A549 (cell line): ENCODE results near the gene SSU72. TPM values are rescaled to one million over a fixed set of nuclear protein-coding genes. Genes with fewer than 3 reads are reported as not detected.

Experiments
- ATAC-seq, 2 experiments: fragments of 200-7000 bp in 1 of 2; fragments of >200 bp in 1 of 2; cut with Nextera tagmentation in 1 of 2; cut with Tn5 transposase in 1 of 2; 3 replicates each; pipeline versions ENCODE4 v1.8.0 to v1.9.1; 2018 to 2020; ENCODE audit warnings: mild to moderate bottlenecking in 1 of 2, moderate library complexity in 1 of 2
- CTCF ChIA-PET: fragments of 300-600 bp; sonication (Branson Sonifier 250); formaldehyde crosslinking; extraction: SDS; loops from one replicate; lab custom pipeline; 2021; ENCODE audit warnings: antibody characterized with exemption, inconsistent platforms; lab: Yijun Ruan, JAX
- POLR2A ChIA-PET: fragments of 350-600 bp; formaldehyde crosslinking; extraction: SDS; loops from one replicate; lab custom pipeline; 2021; ENCODE audit warnings: antibody characterized with exemption, inconsistent platforms; lab: Yijun Ruan, JAX
- DNase-seq, 2 experiments: peaks; one replicate each; pipeline versions ENCODE4 v3.0.0 to v3.0.0-alpha.2; 2011 to 2016; ENCODE audit warnings: low read depth in 1 of 2, low spot score in 1 of 2
- FAIRE-seq: peaks from 2 replicates; lab custom pipeline; 2011; peaks lifted over from hg19 to GRCh38; lab: Jason Lieb, UNC
- H3K27ac ChIP-seq, 2 experiments: fragments of >200 bp; sonication (Bioruptor Twin); formaldehyde crosslinking; 3 replicates each; pipeline ENCODE4 v1.5.1; 2016 to 2017
- H3K4me1 ChIP-seq: fragments of >200 bp; sonication (Bioruptor Twin); formaldehyde crosslinking; 3 replicates; pipeline ENCODE4 v1.6.1; 2016
- H3K4me2 ChIP-seq: fragments of >200 bp; sonication (Bioruptor Twin); formaldehyde crosslinking; 3 replicates; pipeline ENCODE4 v1.6.1; 2016
- H3K4me3 ChIP-seq: fragments of >200 bp; sonication (Bioruptor Twin); formaldehyde crosslinking; 3 replicates; pipeline ENCODE4 v1.5.1; 2016
- H3K9me3 ChIP-seq: fragments of >200 bp; sonication (Bioruptor Twin); formaldehyde crosslinking; 3 replicates; pipeline ENCODE4 v1.6.1; 2016
- CBX8 ChIP-seq: fragments of 200-600 bp; sonication (generic); IDR thresholded peaks from 2 replicates; pipeline ENCODE4 v1.6.1; 2016
- CHD4 ChIP-seq: fragments of 200-600 bp; sonication (generic); IDR thresholded peaks from 2 replicates; pipeline ENCODE4 v1.6.1; 2016; ENCODE audit warnings: antibody characterized with exemption, mild to moderate bottlenecking, borderline replicate concordance
- E2F6 ChIP-seq: IDR thresholded peaks from 2 replicates; pipeline ENCODE4 v1.6.1; 2012; ENCODE audit warnings: low read depth, borderline replicate concordance
- FOSB ChIP-seq: fragments of 250-450 bp; sonication (Bioruptor Pico); IDR thresholded peaks from 2 replicates; pipeline ENCODE4 v1.5.0; 2020; ENCODE audit warnings: mild to moderate bottlenecking, moderate library complexity
- GATA3 ChIP-seq: IDR thresholded peaks from 2 replicates; pipeline ENCODE4 v1.6.1; 2012; ENCODE audit warnings: borderline replicate concordance
- HES2 ChIP-seq: fragments of >200 bp; sonication (Bioruptor Twin); formaldehyde crosslinking; IDR thresholded peaks from 2 replicates; pipeline ENCODE4 v1.6.1; 2016
- HOXB13 ChIP-seq: fragments of 250-450 bp; sonication (Bioruptor Pico); IDR thresholded peaks from 2 replicates; pipeline ENCODE4 v1.5.0; 2020; ENCODE audit warnings: low read depth, mild to moderate bottlenecking, moderate library complexity
- HOXB5 ChIP-seq: fragments of 250-450 bp; sonication (Bioruptor Pico); IDR thresholded peaks from 2 replicates; pipeline ENCODE4 v1.5.0; 2020; ENCODE audit warnings: mild to moderate bottlenecking, moderate library complexity
- JUN ChIP-seq, 2 experiments: fragments of >200 bp; sonication (Bioruptor Twin); formaldehyde crosslinking; IDR thresholded peaks; 2 replicates in 1 of 2; 3 replicates in 1 of 2; pipeline ENCODE4 v1.6.1; 2016 to 2017
- JUNB ChIP-seq: fragments of >200 bp; sonication (Bioruptor Twin); formaldehyde crosslinking; IDR thresholded peaks from 2 replicates; pipeline ENCODE4 v1.6.1; 2016
- KDM1A ChIP-seq: fragments of 200-600 bp; sonication (generic); IDR thresholded peaks from 2 replicates; pipeline ENCODE4 v1.6.1; 2016; ENCODE audit warnings: low read depth, mild to moderate bottlenecking
- MAZ ChIP-seq: fragments of 150-350 bp; IDR thresholded peaks from 2 replicates; pipeline ENCODE4 v1.6.1; 2014; ENCODE audit warnings: antibody characterized with exemption, low read depth, low read length, borderline replicate concordance
- NFE2L2 ChIP-seq: fragments of 150-350 bp; conservative IDR thresholded peaks from 2 replicates; pipeline ENCODE4 v1.6.1; 2014; ENCODE audit warnings: low read length
- POLR2AphosphoS2 ChIP-seq: conservative IDR thresholded peaks from 2 replicates; pipeline ENCODE4 v1.6.1; 2012; ENCODE audit warnings: low read length, improper control_type of control experiment, inconsistent platforms
- RARB ChIP-seq: fragments of 250-450 bp; sonication (Bioruptor Pico); IDR thresholded peaks from 2 replicates; pipeline ENCODE4 v1.8.0; 2021; ENCODE audit warnings: mild to moderate bottlenecking, moderate library complexity
- RCOR1 ChIP-seq: fragments of 150-350 bp; IDR thresholded peaks from 2 replicates; pipeline ENCODE4 v1.6.1; 2014; ENCODE audit warnings: antibody characterized with exemption, low read length, low read depth
- RNF2 ChIP-seq: fragments of 200-600 bp; sonication (generic); IDR thresholded peaks from 2 replicates; pipeline ENCODE4 v1.6.1; 2016; ENCODE audit warnings: low read depth, mild to moderate bottlenecking, antibody characterized with exemption, moderate library complexity, borderline replicate concordance
- SMC3 ChIP-seq: fragments of >200 bp; sonication (Bioruptor Twin); formaldehyde crosslinking; IDR thresholded peaks from 3 replicates; pipeline ENCODE4 v1.6.1; 2018; ENCODE audit warnings: inconsistent platforms
- TFCP2L1 ChIP-seq: fragments of 250-450 bp; sonication (Bioruptor Pico); IDR thresholded peaks from 2 replicates; pipeline ENCODE4 v1.5.0; 2021; ENCODE audit warnings: mild to moderate bottlenecking
- ZFP36 ChIP-seq: fragments of 450-650 bp; IDR thresholded peaks from 2 replicates; pipeline ENCODE4 v1.6.1; 2014; ENCODE audit warnings: borderline replicate concordance; ENCODE audit not compliant: partially characterized antibody
- ZNF302 ChIP-seq: fragments of 250-450 bp; sonication (Bioruptor Pico); IDR thresholded peaks from 2 replicates; pipeline ENCODE4 v1.9.0; 2021; ENCODE audit warnings: inconsistent platforms, mild to moderate bottlenecking, moderate library complexity
- WGBS: methylation state at CpG from one replicate; pipeline ENCODE4 v1.1.6; 2017; ENCODE audit errors: missing lambda C conversion rate; 5-methylcytosine and 5-hydroxymethylcytosine counted together
- polyA plus RNA-seq, 4 experiments: library from polyadenylated mRNA; depleted of rRNA in 3 of 4; stranded (reverse); fragments of >200 nt; fragmentation: RNase III in 1 of 4; extraction: RNeasy Plus Mini Kit Qiagen cat#74134 plus additional on column Dnase treatment in 1 of 4; gene quantifications; 2 replicates in 3 of 4; 3 replicates in 1 of 4; pipeline ENCODE4 v1.2.3, GENCODE V29; 2011 to 2017
- TF ChIP-seq, protein P1 (sequence below): fragments of 200-600 bp; sonication (generic); IDR thresholded peaks from 2 replicates; pipeline ENCODE4 v1.6.1; 2016; ENCODE audit warnings: antibody characterized with exemption, mild to moderate bottlenecking, moderate library complexity
- TF ChIP-seq, protein P2 (sequence below): fragments of >200 bp; sonication (Bioruptor Twin); formaldehyde crosslinking; IDR thresholded peaks from 3 replicates; pipeline ENCODE4 v1.6.1; 2016
- TF ChIP-seq, protein P3 (sequence below): fragments of 250-450 bp; sonication (Bioruptor Pico); IDR thresholded peaks from 2 replicates; pipeline ENCODE4 v1.5.0; 2020; ENCODE audit warnings: low read depth, mild to moderate bottlenecking, moderate library complexity
- TF ChIP-seq, protein P4 (sequence below): IDR thresholded peaks from 2 replicates; pipeline ENCODE4 v1.6.1; 2012

Gene SSU72
- polyA plus RNA-seq, 2 of the 4 experiments (the other 2 are of a cell fraction): 75.3 to 101 TPM

DNA sequence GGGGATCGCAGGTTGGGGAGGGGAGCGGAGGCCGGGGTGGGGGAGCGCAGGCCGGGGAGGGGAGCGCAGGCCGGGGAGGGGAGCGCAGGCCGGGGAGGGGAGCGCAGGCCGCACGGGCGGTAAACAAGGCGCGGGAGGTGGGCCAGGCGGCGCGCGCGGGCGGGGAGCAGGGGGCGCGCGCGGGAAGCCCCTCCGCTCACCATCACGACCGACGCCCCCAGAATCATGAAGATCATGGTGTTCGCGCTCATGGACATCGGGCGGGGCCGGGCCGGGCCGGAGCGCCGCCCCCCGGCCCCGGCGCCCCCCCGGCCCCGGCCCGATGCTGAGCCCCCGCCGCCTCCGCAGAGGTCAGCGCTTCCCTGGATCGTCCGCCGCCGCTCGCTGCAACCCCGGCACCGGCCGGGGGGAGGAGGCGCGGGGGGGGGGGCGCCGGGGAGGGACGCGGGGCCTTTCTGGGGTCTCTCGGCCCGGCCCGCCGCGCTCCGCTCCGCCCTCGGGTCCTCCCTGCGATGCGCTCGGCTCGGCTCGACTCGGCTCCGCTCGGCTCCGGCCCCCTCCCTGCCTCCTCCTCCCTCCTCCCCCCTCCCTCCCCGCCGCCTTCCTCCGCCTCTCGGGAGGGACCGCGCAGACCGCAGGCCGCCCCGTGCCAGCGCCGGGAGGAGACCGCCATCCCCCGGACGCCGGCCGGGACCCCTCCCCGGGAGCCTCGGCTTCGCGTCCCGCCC is 34.4 kb downstream of the SSU72 start, which contains the start of gene TMEM240:
TSS of gene TMEM240 (minus strand) at position 535 of the 728 bp plus-strand sequence. CDS start at position 257, 278 bp downstream.
- TF ChIP-seq MAZ: no peak
- TF ChIP-seq CHD4: no peak
- no peak for TF ChIP-seq GATA3
- no peak for TF ChIP-seq ZNF302 (CRISPR knock-in tag)
- TF ChIP-seq HOXB5 (CRISPR knock-in tag): no peak
- TF ChIP-seq RARB: no peak
- no peak for TF ChIP-seq HOXB13 (CRISPR knock-in tag)
- no peak for TF ChIP-seq JUN (IDR thresholded peaks at IDR 0.05)
- TF ChIP-seq, protein P1, sequence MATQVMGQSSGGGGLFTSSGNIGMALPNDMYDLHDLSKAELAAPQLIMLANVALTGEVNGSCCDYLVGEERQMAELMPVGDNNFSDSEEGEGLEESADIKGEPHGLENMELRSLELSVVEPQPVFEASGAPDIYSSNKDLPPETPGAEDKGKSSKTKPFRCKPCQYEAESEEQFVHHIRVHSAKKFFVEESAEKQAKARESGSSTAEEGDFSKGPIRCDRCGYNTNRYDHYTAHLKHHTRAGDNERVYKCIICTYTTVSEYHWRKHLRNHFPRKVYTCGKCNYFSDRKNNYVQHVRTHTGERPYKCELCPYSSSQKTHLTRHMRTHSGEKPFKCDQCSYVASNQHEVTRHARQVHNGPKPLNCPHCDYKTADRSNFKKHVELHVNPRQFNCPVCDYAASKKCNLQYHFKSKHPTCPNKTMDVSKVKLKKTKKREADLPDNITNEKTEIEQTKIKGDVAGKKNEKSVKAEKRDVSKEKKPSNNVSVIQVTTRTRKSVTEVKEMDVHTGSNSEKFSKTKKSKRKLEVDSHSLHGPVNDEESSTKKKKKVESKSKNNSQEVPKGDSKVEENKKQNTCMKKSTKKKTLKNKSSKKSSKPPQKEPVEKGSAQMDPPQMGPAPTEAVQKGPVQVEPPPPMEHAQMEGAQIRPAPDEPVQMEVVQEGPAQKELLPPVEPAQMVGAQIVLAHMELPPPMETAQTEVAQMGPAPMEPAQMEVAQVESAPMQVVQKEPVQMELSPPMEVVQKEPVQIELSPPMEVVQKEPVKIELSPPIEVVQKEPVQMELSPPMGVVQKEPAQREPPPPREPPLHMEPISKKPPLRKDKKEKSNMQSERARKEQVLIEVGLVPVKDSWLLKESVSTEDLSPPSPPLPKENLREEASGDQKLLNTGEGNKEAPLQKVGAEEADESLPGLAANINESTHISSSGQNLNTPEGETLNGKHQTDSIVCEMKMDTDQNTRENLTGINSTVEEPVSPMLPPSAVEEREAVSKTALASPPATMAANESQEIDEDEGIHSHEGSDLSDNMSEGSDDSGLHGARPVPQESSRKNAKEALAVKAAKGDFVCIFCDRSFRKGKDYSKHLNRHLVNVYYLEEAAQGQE: no peak
- TF ChIP-seq, protein P2, sequence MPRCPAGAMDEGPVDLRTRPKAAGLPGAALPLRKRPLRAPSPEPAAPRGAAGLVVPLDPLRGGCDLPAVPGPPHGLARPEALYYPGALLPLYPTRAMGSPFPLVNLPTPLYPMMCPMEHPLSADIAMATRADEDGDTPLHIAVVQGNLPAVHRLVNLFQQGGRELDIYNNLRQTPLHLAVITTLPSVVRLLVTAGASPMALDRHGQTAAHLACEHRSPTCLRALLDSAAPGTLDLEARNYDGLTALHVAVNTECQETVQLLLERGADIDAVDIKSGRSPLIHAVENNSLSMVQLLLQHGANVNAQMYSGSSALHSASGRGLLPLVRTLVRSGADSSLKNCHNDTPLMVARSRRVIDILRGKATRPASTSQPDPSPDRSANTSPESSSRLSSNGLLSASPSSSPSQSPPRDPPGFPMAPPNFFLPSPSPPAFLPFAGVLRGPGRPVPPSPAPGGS: no peak
- no peak for TF ChIP-seq ZFP36
- TF ChIP-seq JUNB: no peak
- no peak for TF ChIP-seq FOSB
- TF ChIP-seq E2F6: no peak
- no peak for TF ChIP-seq TFCP2L1 (CRISPR knock-in tag)
- TF ChIP-seq SMC3: no peak
- ChIA-PET CTCF (no interaction called here), POLR2A (no interaction called here)
- Histone ChIP-seq H3K4me3 (no peak within 1 kb of the TSS), H3K9me3 (no peaks in the 10 kb centered on the region), H3K4me1 (no peaks in the 10 kb centered on the region), H3K27ac (no peak within 1 kb of the TSS), H3K4me2 (no peak within 1 kb of the TSS)
- 96% methylated on average over 45 of the region's 100 CpGs for WGBS
- no peak for ATAC-seq
- no peak for FAIRE-seq
- no peak for DNase-seq

- Histone ChIP-seq H3K4me1 (no peaks in the 10 kb centered on the region), H3K9me3 (no peaks in the 10 kb centered on the region), H3K4me2 (no peak overlapping the region), H3K4me3 (no peak overlapping the region), H3K27ac (no peak overlapping the region)
- FAIRE-seq (no peak), DNase-seq (no peak), ATAC-seq (no peak)
- CTCF ChIA-PET: no interaction called here
- WGBS: 97% methylated on average over 12 of the region's 66 CpGs
- POLR2A ChIA-PET: no interaction called here
- TF ChIP-seq, protein P1: no peak
- TF ChIP-seq, protein P3, sequence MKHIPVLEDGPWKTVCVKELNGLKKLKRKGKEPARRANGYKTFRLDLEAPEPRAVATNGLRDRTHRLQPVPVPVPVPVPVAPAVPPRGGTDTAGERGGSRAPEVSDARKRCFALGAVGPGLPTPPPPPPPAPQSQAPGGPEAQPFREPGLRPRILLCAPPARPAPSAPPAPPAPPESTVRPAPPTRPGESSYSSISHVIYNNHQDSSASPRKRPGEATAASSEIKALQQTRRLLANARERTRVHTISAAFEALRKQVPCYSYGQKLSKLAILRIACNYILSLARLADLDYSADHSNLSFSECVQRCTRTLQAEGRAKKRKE (CRISPR knock-in tag): no peak
- TF ChIP-seq CBX8 (no peak), TFCP2L1 (CRISPR knock-in tag) (no peak), KDM1A (no peak), HES2 (no peak), RCOR1 (no peak), RNF2 (no peak), NFE2L2 (no peak), POLR2AphosphoS2 (no peak)
- TF ChIP-seq, protein P4, sequence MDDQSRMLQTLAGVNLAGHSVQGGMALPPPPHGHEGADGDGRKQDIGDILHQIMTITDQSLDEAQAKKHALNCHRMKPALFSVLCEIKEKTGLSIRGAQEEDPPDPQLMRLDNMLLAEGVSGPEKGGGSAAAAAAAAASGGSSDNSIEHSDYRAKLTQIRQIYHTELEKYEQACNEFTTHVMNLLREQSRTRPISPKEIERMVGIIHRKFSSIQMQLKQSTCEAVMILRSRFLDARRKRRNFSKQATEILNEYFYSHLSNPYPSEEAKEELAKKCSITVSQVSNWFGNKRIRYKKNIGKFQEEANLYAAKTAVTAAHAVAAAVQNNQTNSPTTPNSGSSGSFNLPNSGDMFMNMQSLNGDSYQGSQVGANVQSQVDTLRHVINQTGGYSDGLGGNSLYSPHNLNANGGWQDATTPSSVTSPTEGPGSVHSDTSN: no peak
Observed at GRCh38 chr1:1539310-1540089, 35.2 kb downstream of the SSU72 start.
